Fibroblast of gingiva (primary cell): Measurements from ENCODE around the gene COL6A1.

Experiments
- DNase-seq: peaks from one replicate; pipeline ENCODE4 v3.0.0-alpha.2; 2011; ENCODE audit warnings: low read depth

COL6A1 gene

GRCh38 chr21:45995686-45996179 is 14.2 kb downstream of the COL6A1 start:
- no peak for DNase-seq

DNA sequence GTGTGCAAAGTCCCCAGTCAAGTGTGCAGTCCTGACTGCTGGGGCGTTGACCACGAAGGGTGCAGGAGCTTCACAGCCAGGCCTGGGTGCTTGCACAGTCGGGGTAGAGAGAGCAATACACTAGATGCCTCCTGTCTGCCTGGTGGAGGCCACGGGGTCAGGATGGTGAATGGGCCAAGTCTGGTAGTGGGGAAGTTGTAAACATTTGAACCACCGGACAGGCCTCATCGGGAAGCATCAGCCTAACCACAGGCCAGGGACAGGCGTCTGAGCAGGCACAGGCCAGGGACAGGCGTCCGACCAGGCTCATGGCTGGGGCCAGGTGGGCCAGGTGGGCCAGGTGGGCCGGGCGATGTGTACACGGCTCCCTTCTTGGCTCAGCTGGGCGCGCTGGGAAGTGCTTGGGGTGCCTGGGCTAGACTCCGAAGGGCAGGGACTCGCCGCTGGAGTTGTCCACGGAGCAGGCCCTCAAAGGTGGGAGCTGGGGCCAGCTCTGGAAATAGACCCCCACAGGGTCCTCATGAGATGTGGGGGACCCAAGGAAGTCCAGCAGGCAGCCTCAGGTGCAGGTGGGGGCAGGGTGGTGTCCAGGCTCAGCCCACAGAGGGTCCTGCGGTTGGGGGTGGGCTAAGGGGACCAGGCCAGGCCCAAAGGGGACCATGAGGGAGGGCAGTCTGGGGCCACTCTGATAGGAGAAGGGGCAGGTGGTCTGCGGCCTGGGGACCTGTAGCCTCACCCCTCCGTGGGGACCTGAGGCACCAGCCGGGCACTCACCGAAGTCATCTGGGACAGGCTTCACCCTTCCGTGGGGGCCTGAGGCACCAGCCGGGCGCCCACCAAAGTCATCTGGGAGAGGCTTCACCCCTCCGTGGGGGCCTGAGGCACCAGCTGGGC is 15.0 kb downstream of the COL6A1 start:
- DNase-seq, result no peak

- DNase-seq, result no peak
Observed at GRCh38 chr21:45997205-45997494, 15.6 kb downstream of the COL6A1 start.

DNA sequence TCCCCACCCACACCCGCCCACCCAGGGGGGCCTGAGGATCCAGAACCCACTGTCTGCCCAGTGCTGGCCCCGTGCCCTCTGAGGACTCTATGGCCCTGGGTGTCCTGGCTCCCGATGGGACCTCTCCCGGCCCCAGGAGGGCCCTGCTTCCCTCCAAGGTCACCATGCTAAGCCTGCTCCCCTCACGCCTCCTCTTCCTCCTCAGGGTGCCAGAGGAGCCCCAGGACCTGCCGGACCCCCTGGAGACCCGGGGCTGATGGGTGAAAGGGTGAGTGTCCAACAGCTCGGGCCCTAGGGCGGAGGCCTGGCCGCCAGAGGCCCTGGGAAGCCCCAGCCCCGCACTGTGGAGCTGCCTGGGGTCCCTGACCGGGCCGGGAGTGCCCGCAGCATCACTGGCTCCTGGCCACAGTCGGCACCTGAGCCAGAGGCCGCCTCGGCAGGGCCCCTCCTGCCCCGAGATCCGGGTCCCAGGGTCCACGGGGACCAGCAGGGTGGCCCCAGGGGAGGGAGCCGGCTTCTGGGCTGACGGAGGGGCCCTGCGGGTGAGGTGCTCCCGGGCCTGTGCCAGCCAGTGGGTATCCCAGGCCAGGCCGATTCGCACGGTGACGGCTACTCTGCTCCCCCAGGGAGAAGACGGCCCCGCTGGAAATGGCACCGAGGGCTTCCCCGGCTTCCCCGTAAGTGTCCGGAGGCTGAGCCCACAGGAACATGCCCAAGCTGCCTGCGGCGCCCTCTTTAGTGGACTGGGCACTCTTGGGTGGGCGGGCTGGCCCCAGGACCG is 16.1 kb downstream of the COL6A1 start:
- no peak for DNase-seq

- no peak for DNase-seq
Observed at GRCh38 chr21:45998276-45998701, 16.7 kb downstream of the COL6A1 start.

GRCh38 chr21:45998871-45999580 is 17.5 kb downstream of the COL6A1 start:
- DNase-seq, result no peak

DNA sequence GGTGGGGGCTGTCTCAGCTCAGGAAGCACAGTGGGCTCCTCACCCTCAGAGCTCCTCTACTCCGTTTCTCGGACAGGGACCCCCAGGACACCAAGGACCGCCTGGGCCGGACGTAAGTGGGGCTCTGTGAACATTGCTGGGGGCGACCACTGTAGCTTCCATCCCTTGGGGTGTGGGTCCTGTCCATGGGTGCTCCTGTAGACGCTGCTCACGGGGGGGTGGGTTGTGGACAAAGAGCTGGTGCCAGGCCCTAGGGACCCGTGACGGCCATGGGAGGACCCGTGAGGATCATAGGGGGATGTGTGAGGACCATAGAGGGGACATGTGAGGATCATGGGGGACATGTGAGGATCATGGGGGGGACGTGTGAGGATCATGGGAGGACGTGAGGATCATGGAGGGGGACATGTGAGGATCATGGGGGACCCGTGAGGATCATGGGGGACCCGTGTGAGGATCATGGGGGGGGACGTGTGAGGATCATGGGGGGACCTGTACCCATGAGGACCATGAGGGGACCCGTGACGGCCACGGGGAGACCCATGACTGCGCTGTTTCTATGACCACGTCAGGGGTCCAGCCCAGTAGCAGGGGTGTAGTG is 18.1 kb downstream of the COL6A1 start:
- DNase-seq, result no peak

DNA sequence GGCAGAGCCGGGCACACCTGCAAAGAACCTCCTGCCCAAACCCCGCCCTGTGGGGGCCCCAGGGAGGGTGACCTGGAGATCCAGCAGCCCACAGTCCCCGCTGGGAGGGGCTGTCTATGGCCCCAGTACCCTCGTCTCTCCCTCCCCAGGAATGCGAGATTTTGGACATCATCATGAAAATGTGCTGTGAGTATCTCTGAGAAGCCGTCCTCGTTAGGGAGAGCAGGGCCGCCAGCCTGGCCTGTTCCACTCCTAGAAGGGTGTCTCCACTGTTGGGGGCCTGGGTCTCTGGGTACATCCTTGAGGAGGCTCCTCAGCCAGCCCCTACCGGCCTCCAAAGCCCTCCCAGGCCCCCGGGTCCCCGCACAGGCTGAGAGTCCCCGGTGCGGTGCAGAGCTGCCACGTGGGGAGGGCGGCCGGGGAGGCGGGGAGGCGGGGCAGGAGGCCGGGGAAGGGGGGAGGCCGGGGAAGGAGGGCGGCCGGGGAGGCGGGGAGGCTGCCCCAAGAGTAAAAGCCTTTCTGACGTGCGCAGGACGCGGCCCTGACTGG is 18.7 kb downstream of the COL6A1 start:
- peak; percentile 26 for DNase-seq

GRCh38 chr21:46000731-46001641 is 19.4 kb downstream of the COL6A1 start:
- DNase-seq, result peak; percentile 46

GRCh38 chr21:46001821-46002681 is 20.5 kb downstream of the COL6A1 start:
- peak; percentile 53 for DNase-seq

GRCh38 chr21:46002841-46003574 is 21.4 kb downstream of the COL6A1 start:
- DNase-seq, result peak; percentile 58

DNA sequence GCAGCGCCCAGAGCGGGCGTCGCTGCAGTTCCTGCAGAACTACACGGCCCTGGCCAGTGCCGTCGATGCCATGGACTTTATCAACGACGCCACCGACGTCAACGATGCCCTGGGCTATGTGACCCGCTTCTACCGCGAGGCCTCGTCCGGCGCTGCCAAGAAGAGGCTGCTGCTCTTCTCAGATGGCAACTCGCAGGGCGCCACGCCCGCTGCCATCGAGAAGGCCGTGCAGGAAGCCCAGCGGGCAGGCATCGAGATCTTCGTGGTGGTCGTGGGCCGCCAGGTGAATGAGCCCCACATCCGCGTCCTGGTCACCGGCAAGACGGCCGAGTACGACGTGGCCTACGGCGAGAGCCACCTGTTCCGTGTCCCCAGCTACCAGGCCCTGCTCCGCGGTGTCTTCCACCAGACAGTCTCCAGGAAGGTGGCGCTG is 22.0 kb downstream of the COL6A1 start:
- peak; percentile 58 for DNase-seq

DNA sequence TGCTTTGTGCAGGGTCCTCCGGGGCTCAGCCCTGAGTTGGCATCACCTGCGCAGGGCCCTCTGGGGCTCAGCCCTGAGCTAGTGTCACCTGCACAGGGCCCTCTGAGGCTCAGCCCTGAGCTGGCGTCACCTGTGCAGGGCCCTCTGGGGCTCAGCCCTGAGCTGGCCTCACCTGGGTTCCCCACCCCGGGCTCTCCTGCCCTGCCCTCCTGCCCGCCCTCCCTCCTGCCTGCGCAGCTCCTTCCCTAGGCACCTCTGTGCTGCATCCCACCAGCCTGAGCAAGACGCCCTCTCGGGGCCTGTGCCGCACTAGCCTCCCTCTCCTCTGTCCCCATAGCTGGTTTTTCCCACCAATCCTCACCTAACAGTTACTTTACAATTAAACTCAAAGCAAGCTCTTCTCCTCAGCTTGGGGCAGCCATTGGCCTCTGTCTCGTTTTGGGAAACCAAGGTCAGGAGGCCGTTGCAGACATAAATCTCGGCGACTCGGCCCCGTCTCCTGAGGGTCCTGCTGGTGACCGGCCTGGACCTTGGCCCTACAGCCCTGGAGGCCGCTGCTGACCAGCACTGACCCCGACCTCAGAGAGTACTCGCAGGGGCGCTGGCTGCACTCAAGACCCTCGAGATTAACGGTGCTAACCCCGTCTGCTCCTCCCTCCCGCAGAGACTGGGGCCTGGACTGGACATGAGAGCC is 22.7 kb downstream of the COL6A1 start:
- no peak for DNase-seq

GRCh38 chr21:46005081-46005480 is 23.5 kb downstream of the COL6A1 start:
- peak; percentile 36 for DNase-seq

- peak; percentile 42 for DNase-seq
Observed at GRCh38 chr21:46005481-46005881, 23.9 kb downstream of the COL6A1 start.

DNA sequence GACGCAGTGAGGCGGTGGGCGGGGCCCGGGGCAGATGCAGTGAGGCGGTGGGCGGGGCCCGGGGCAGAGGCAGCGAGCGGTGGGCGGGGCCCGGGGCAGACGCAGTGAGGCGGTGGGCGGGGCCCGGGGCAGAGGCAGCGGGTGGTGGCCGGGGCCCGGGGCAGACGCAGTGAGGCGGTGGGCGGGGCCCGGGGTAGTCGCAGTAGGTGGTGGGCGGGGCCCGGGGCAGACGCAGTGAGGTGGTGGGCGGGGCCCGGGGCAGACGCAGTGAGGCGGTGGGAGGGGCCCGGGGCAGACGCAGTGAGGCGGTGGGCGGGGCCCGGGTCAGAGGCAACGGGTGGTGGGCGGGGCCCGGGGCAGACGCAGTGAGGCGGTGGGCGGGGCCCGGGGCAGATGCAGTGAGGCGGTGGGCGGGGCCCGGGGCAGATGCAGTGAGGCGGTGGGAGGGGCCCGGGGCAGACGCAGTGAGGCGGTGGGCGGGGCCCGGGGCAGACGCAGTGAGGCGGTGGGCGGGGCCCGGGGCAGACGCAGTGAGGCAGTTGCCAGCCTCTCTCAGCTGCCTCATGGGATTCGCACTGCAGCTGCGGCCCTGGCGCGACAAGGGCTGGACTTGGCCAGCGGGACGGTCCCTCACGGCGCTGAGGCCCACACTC is 24.4 kb downstream of the COL6A1 start:
- peak; percentile 40 for DNase-seq

- DNase-seq, result no peak
Observed at GRCh38 chr21:46006547-46007491, 25.2 kb downstream of the COL6A1 start.
